ENCODE data around the gene ARID1B. TPM values are rescaled to one million over a fixed set of nuclear protein-coding genes. Genes with fewer than 3 reads are reported as not detected.
A peak's percentile ranks its signal among the peaks of the same experiment; 100 is the strongest.

Gene ARID1B
- total RNA-seq, 1 experiment from 2014 or later, result 18.2 TPM

DNA sequence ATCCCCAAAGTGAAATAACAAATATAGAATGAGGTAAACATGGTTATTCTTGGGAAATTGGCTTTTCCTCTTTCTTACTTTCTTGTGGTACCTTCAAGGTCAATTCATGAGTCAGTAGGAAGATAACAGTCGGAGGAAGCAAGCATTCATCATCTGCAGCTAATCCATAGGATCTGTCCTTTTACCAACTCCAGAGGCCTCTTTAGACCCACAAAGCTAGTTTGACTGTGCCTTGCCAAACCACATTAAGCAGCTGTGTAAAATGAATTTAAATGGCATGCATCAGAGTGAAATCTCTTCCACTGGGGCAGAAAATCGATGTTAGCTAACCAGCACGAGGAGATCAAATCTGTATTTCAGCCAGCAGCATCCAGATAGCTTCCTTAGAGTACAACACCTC lies 374.8 kb downstream of the ARID1B start:
- DNase-seq (ENCODE audit: low read depth), result peak; percentile 89

GRCh38 chr6:157152556-157152955 lies 375.4 kb downstream of the ARID1B start:
- no peak for DNase-seq (ENCODE audit: low read depth)

GRCh38 chr6:157155804-157156203 lies 378.6 kb downstream of the ARID1B start:
- no peak for DNase-seq (ENCODE audit: low read depth)

DNA sequence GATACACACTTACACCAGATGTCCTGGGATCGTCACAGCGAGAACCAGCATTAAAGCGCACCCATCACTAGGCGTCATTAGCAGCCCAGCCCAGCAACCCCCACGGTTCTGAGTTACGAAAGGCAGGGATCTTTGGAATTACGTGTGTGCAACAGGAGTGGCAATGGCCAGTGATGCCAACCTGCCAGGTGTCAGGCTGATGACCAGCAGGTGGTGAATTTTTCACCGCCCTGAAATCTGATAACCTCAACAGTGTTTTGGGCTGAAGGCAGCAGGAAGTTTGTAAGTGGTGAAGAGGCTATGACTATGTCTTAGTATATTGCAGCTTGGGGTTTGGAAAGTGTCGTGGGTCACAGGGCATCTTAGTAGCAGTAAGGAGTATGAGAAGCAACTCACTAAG lies 380.1 kb downstream of the ARID1B start:
- no peak for DNase-seq (ENCODE audit: low read depth)

GRCh38 chr6:157158456-157158855 lies 381.3 kb downstream of the ARID1B start:
- DNase-seq (ENCODE audit: low read depth), result no peak

DNA sequence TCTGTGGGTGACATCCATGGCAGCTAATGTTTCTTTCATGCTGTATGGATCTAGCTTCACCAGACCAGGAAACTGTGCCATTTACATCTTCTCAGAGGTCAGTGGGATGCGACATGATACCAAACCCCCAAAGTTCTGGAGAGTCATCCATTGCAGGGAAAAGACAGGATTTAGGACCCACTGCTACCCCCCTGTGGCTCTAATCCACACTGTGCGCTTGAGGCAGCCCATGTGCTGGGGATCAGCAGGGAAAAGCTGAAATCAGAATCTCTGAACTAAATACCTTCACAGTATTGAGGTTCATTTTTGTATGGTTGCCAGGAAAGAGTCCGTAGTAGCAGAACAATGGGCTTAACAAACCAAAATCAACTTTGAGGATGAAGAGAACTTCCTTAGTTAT lies 381.7 kb downstream of the ARID1B start:
- no peak for DNase-seq (ENCODE audit: low read depth)

DNA sequence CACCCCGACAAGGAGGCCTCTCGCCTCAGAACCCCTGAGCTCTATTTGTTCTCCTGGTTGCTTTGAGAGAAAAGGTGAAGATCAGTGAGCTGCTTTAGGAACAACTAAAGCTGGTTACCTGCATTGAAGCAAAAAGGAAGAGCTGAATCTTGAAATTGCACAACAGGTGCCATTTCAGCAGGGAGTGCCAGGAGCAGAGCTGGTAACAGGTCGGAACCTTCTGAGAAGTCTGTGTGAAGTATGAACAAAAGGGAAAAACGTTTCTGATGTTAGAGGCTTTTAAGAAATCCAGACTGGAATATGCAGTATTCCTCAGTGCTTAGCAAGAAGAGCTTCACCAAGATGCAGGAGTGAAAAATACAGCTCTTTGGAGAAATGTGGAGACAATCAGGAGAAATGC lies 382.2 kb downstream of the ARID1B start:
- no peak for DNase-seq (ENCODE audit: low read depth)

GRCh38 chr6:157161912-157162311 lies 384.7 kb downstream of the ARID1B start:
- no peak for DNase-seq (ENCODE audit: low read depth)

GRCh38 chr6:157162766-157163433 lies 385.7 kb downstream of the ARID1B start:
- no peak for DNase-seq (ENCODE audit: low read depth)

GRCh38 chr6:157163434-157164159 lies 386.4 kb downstream of the ARID1B start:
- no peak for DNase-seq (ENCODE audit: low read depth)

DNA sequence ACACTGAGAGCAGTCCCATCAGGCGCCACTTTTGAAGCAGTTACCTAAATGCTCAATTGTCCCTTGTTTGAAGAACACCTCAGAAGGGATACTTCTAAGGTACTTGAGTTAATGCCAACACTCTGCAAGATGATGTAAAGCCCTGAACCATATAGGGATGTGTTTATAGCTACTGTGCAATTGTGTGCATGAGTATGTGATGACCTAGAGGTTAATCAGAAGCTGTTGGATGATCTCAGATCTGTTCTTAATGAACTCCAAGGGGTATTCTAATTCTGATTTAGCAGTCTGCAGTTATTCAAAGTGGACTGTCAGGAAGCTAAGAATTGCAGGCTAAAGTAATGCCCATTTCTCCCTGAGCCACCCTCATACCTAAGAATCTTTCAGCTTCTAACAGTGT lies 387.8 kb downstream of the ARID1B start:
- no peak for DNase-seq (ENCODE audit: low read depth)

GRCh38 chr6:157166784-157167183 lies 389.6 kb downstream of the ARID1B start:
- DNase-seq (ENCODE audit: low read depth), result no peak

- no peak for DNase-seq (ENCODE audit: low read depth)
Measured at GRCh38 chr6:157167837-157168236, 390.7 kb downstream of the ARID1B start.

DNA sequence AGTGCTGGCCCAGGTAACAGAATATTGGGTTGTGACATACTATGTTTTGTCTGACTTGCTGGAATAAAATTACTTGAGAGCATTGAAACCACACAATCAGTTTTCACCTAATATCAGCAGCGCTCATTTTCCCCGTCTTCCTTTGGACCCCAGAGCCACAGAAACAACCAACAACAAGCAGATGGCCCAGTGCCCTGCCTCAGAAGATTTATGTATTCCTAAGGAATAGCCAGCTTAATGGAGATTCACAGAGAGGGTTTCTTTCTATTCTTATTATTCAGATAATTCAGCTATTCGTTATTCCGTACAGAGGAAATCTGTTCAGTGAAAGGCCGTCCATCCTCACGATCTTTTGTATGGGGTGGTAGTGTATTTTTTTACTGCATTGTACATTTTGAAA lies 391.3 kb downstream of the ARID1B start:
- no peak for DNase-seq (ENCODE audit: low read depth)

DNA sequence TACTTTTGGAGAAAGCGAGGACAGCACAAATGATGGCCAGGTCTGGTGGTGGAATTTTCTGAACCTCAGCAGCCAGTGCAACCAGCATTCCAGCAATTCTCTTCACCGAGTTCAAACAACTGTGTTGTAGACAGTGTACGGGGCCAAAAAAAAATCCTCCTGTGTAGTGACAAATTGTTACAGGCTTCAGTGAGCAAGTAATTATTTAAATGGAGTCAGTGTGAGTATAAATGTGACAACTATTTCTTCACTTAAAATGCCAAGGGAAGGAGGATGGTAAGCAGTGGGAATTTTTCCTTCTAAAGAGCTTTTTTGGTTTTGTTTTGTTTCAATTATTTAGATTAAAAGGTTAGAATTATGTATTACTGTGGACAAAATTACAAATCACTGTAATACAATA lies 392.0 kb downstream of the ARID1B start:
- no peak for DNase-seq (ENCODE audit: low read depth)

DNA sequence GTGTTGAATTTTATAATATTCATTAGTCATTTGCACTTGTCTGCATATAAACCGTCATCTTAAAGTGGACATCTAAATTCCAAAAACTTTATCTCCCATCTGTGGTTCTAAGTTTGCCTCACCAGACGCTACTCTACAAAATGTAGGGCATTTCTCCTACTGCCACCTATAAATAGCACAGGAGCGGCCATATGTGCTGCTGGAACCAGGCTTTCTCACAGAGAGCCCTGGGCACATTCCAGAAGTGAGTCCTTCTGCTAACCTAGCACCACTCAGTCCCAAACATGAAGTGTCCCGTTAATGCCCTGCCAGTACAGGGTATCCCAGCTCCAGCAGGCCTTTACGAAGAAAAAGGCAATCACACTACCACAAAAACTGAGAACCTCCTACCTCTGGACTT lies 392.5 kb downstream of the ARID1B start:
- no peak for DNase-seq (ENCODE audit: low read depth)

GRCh38 chr6:157170535-157170934 lies 393.4 kb downstream of the ARID1B start:
- DNase-seq (ENCODE audit: low read depth), result no peak

- no peak for DNase-seq (ENCODE audit: low read depth)
Measured at GRCh38 chr6:157171801-157172200, 394.6 kb downstream of the ARID1B start.

- DNase-seq (ENCODE audit: low read depth), result no peak
Measured at GRCh38 chr6:157172231-157172701, 395.1 kb downstream of the ARID1B start.

GRCh38 chr6:157172830-157173536 lies 395.8 kb downstream of the ARID1B start:
- DNase-seq (ENCODE audit: low read depth), result no peak

GRCh38 chr6:157173776-157174175 lies 396.6 kb downstream of the ARID1B start:
- DNase-seq (ENCODE audit: low read depth), result no peak

- DNase-seq (ENCODE audit: low read depth), result no peak
Measured at GRCh38 chr6:157174731-157175130, 397.6 kb downstream of the ARID1B start.
